Measurements from ENCODE around the gene ADAR. TPM values are rescaled to one million over a fixed set of nuclear protein-coding genes. Genes with fewer than 3 reads are reported as not detected.
A peak's percentile ranks its signal among the peaks of the same experiment; 100 is the strongest.

ADAR gene
- total RNA-seq, 1 experiment from 2014 or later, result 171 TPM

- ChIA-PET POLR2A (ENCODE audit: low non-redundant PET) (no interaction called here), CTCF (no interaction called here)
- TF ChIP-seq EZH2 (IDR thresholded peaks at IDR 0.05; ENCODE audit: borderline replicate concordance, low read depth, low read length, poor library complexity, severe bottlenecking), result no peak
- TF ChIP-seq CTCF (conservative IDR thresholded peaks at IDR 0.05; ENCODE audit: low read depth, low read length), result no peak
- Histone ChIP-seq H3K27me3 (replicated peaks; ENCODE audit: insufficient read depth, low read depth, low read length, poor library complexity) (no peaks in the 10 kb centered on the region), H3K4me1 (ENCODE audit: insufficient read depth, low read length, poor library complexity, severe bottlenecking) (no peaks in the 10 kb centered on the region), H3K36me3 (ENCODE audit: insufficient read depth, low read length, poor library complexity, severe bottlenecking) (peaks cover 68% of the 10 kb centered on the region), H3K4me3 (ENCODE audit: low read depth, low read length, poor library complexity, severe bottlenecking) (no peak overlapping the region), H3K27ac (ENCODE audit: low read depth, low read length, poor library complexity, severe bottlenecking) (no peak overlapping the region), H3K9me3 (ENCODE audit: low read depth, low read length, poor library complexity, severe bottlenecking) (no peaks in the 10 kb centered on the region)
- no peak for DNase-seq (ENCODE audit: low spot score)
- intact Hi-C loops (cut with micrococcal nuclease; ENCODE audit: unreplicated experiment), result loop anchor here (10.0 kb wide), 1 partner anchor 214 kb away; no protein-coding TSS in a partner anchor
- BruUV-seq (replicated peaks), result no TSS peak
Observed at GRCh38 chr1:154550657-154551056, 57.3 kb downstream of the ADAR start.

DNA sequence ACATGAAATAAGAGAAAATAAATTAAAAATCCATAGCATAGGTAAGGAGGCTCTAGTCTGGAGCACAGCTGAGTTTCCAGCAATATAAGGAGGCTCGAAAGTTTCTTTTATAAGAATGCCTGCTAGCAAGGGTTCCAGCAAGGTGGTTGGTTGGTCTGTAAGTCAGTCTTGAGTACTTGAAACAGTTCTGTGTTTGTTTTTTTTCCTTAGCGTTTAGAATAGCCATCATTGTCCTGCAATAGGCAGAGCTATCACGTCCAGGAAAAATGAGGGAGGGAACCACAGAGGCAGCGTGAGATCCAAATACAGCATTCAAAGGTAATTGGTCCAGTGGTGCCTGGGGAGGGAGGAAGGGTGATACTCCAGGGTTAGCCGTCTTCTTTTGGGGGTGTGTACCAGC lies 57.9 kb downstream of the ADAR start:
- intact Hi-C loops (cut with micrococcal nuclease; ENCODE audit: unreplicated experiment), result loop anchor here (10.0 kb wide), 1 partner anchor 215 kb away; no protein-coding TSS in a partner anchor

GRCh38 chr1:154549202-154549770 lies 58.7 kb downstream of the ADAR start:
- H3K9me3 ChIP-seq (ENCODE audit: low read depth, low read length, poor library complexity, severe bottlenecking), result no peaks in the 10 kb centered on the region
- ChIA-PET POLR2A (ENCODE audit: low non-redundant PET) (no interaction called here), CTCF (no interaction called here)
- no TSS peak for BruUV-seq (replicated peaks)
- H3K27ac ChIP-seq (ENCODE audit: low read depth, low read length, poor library complexity, severe bottlenecking), result no peak overlapping the region
- no peaks in the 10 kb centered on the region for H3K4me1 ChIP-seq (ENCODE audit: insufficient read depth, low read length, poor library complexity, severe bottlenecking)
- no peak for DNase-seq (ENCODE audit: low spot score)
- TF ChIP-seq CTCF (conservative IDR thresholded peaks at IDR 0.05; ENCODE audit: low read depth, low read length) (no peak), EZH2 (IDR thresholded peaks at IDR 0.05; ENCODE audit: borderline replicate concordance, low read depth, low read length, poor library complexity, severe bottlenecking) (no peak)
- no peak overlapping the region for H3K4me3 ChIP-seq (ENCODE audit: low read depth, low read length, poor library complexity, severe bottlenecking)
- no peaks in the 10 kb centered on the region for H3K27me3 ChIP-seq (replicated peaks; ENCODE audit: insufficient read depth, low read depth, low read length, poor library complexity)
- peaks cover 54% of the 10 kb centered on the region for H3K36me3 ChIP-seq (ENCODE audit: insufficient read depth, low read length, poor library complexity, severe bottlenecking)
- intact Hi-C loops (cut with micrococcal nuclease; ENCODE audit: unreplicated experiment), result no loop called here

More for the DNA sequence above, 57.9 kb downstream of the ADAR start:
- Histone ChIP-seq H3K36me3 (ENCODE audit: insufficient read depth, low read length, poor library complexity, severe bottlenecking) (peaks cover 62% of the 10 kb centered on the region), H3K27me3 (replicated peaks; ENCODE audit: insufficient read depth, low read depth, low read length, poor library complexity) (no peaks in the 10 kb centered on the region), H3K27ac (ENCODE audit: low read depth, low read length, poor library complexity, severe bottlenecking) (no peak overlapping the region), H3K9me3 (ENCODE audit: low read depth, low read length, poor library complexity, severe bottlenecking) (no peaks in the 10 kb centered on the region), H3K4me1 (ENCODE audit: insufficient read depth, low read length, poor library complexity, severe bottlenecking) (no peaks in the 10 kb centered on the region), H3K4me3 (ENCODE audit: low read depth, low read length, poor library complexity, severe bottlenecking) (no peak overlapping the region)
- TSS peak; percentile 55 for BruUV-seq (replicated peaks)
- ChIA-PET CTCF (no interaction called here), POLR2A (ENCODE audit: low non-redundant PET) (no interaction called here)
- TF ChIP-seq EZH2 (IDR thresholded peaks at IDR 0.05; ENCODE audit: borderline replicate concordance, low read depth, low read length, poor library complexity, severe bottlenecking), result no peak
- no peak for TF ChIP-seq CTCF (conservative IDR thresholded peaks at IDR 0.05; ENCODE audit: low read depth, low read length)
- DNase-seq (ENCODE audit: low spot score), result no peak
